Measurements from ENCODE around the gene OSBP2.
"Not testable (repeated sequence)": the region's sequence is repeated elsewhere in the genome, so short reads cannot be mapped to it uniquely, and the experiment has no call there.

The OSBP2 gene

GRCh38 chr22:30704978-30705377 is 10.3 kb downstream of the OSBP2 start:
- ATAC-seq: no peak

DNA sequence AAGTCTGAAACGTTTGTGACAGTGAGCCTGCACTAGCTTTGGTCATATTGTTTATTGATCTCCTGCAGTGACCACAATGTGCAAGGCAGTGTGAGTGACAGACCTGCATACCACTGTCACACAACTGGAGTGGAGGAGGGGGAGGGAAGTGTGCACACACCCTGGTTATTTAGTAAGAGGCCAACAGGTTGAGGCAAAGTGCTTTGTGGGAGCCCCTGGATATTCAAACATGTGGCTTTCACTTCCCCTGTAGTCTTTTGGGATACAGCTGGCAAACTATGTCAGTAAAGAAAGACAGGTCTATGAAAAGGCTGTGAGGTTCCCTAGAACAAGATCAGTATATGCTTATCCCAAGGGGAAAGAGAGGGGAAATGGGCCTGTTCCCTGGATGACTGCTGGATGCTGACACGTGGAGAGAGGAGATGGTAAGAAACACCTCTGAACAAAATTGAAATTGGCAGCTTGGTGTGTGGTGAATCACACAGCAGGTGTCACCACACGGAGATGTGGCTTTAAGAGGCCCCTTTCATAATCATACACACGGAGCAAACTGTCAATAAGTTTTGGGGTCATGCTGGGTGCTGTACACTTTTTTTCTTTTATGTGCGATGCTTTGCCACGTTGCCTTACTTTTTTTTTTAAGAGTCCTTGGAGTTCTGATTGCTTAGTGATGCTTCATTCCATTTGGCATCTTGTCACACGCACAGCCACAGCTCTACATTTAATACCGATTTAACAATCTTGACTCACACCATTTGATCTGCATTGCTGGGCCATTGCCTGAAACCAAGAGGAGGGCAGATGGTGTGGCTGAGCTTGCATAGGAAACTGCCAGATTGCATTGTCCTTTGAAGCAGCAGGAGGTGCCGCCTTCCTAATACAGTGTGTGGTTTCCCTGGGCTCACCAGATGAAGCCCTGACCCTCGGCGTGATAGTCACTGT is 11.3 kb downstream of the OSBP2 start:
- no peak for ATAC-seq

More at GRCh38 chr22:30704978-30705377, 10.3 kb downstream of the OSBP2 start:
- TF ChIP-seq ZFP30 (CRISPR knock-in tag; IDR thresholded peaks at IDR 0.05) (no peak), ARNTL (CRISPR knock-in tag; IDR thresholded peaks at IDR 0.05; ENCODE audit: borderline replicate concordance, low read depth) (no peak), OSR1 (CRISPR knock-in tag; IDR thresholded peaks at IDR 0.05) (no peak), BACH2 (CRISPR knock-in tag; IDR thresholded peaks at IDR 0.05; ENCODE audit: borderline replicate concordance) (no peak), GLIS3 (CRISPR knock-in tag; IDR thresholded peaks at IDR 0.05) (no peak)

DNA sequence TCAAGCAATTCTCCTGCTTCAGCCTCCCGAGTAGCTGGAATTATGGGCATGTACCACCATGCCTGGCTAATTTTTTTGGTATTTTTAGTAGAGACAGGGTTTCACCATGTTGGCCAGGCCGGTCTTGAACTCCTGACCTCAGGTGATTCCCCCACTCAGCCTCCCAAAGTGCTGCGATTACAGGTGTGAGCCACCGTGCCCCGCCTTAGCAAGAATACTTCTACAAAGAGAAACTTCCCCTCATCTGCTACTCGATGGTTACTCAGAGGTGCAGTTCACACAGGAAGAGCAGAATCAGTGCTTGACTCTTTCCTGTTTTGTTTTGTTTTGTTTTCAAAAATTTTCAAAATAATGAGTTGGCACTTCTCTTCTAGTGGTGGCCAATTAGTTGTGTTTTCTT is 15.3 kb downstream of the OSBP2 start:
- not testable (repeated sequence) for ATAC-seq

More for the DNA sequence above, 11.3 kb downstream of the OSBP2 start:
- no peak for TF ChIP-seq ZNF8 (CRISPR knock-in tag; IDR thresholded peaks at IDR 0.05)
- no peak for TF ChIP-seq CSRNP3 (CRISPR knock-in tag; IDR thresholded peaks at IDR 0.05)
- no peak for TF ChIP-seq PATZ1 (CRISPR knock-in tag; IDR thresholded peaks at IDR 0.05; ENCODE audit: borderline replicate concordance)
- no peak for TF ChIP-seq ZFP3 (CRISPR knock-in tag; IDR thresholded peaks at IDR 0.05)
- TF ChIP-seq CSDC2 (CRISPR knock-in tag; IDR thresholded peaks at IDR 0.05): no peak
- TF ChIP-seq OSR1 (CRISPR knock-in tag; IDR thresholded peaks at IDR 0.05): no peak
- TF ChIP-seq, protein P1, sequence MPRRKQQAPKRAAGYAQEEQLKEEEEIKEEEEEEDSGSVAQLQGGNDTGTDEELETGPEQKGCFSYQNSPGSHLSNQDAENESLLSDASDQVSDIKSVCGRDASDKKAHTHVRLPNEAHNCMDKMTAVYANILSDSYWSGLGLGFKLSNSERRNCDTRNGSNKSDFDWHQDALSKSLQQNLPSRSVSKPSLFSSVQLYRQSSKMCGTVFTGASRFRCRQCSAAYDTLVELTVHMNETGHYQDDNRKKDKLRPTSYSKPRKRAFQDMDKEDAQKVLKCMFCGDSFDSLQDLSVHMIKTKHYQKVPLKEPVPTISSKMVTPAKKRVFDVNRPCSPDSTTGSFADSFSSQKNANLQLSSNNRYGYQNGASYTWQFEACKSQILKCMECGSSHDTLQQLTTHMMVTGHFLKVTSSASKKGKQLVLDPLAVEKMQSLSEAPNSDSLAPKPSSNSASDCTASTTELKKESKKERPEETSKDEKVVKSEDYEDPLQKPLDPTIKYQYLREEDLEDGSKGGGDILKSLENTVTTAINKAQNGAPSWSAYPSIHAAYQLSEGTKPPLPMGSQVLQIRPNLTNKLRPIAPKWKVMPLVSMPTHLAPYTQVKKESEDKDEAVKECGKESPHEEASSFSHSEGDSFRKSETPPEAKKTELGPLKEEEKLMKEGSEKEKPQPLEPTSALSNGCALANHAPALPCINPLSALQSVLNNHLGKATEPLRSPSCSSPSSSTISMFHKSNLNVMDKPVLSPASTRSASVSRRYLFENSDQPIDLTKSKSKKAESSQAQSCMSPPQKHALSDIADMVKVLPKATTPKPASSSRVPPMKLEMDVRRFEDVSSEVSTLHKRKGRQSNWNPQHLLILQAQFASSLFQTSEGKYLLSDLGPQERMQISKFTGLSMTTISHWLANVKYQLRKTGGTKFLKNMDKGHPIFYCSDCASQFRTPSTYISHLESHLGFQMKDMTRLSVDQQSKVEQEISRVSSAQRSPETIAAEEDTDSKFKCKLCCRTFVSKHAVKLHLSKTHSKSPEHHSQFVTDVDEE (CRISPR knock-in tag; IDR thresholded peaks at IDR 0.05): no peak
- no peak for TF ChIP-seq PPARA (CRISPR knock-in tag; IDR thresholded peaks at IDR 0.05; ENCODE audit: borderline replicate concordance)
- no peak for TF ChIP-seq RARB (CRISPR knock-in tag; IDR thresholded peaks at IDR 0.05)
- no peak for TF ChIP-seq GLIS3 (CRISPR knock-in tag; IDR thresholded peaks at IDR 0.05)
- no peak for TF ChIP-seq ZNF70 (CRISPR knock-in tag; IDR thresholded peaks at IDR 0.05)
- TF ChIP-seq TCF4 (CRISPR knock-in tag; IDR thresholded peaks at IDR 0.05; ENCODE audit: borderline replicate concordance): no peak
- TF ChIP-seq CREB5 (CRISPR knock-in tag; IDR thresholded peaks at IDR 0.05; ENCODE audit: low read depth): no peak
- TF ChIP-seq ZFP30 (CRISPR knock-in tag; IDR thresholded peaks at IDR 0.05): no peak
- TF ChIP-seq SNAI2 (CRISPR knock-in tag; IDR thresholded peaks at IDR 0.05): no peak
- no peak for TF ChIP-seq ISL1 (CRISPR knock-in tag; IDR thresholded peaks at IDR 0.05)

DNA sequence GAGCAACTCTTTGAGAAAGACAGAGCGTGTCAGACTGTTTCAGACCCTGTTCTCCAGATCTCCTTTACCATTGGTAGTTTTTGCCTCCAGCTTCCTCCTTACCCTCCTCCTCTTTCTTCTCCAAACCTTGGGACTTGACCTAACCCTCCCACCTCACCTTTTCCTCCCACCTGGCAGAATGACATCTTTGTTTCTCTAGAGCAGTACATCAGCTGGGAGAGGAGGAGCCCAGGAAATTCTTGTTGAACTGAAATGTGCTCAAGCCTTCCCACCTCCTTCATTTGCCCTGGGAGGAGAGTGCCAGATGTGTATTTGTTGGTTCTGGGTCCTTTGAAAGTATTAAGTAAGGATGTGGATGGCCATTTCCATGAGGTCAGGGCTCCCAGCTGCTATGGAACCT is 17.4 kb downstream of the OSBP2 start:
- no peak for ATAC-seq
- TF ChIP-seq CSRNP3 (CRISPR knock-in tag; IDR thresholded peaks at IDR 0.05) (no peak), TCF4 (CRISPR knock-in tag; IDR thresholded peaks at IDR 0.05; ENCODE audit: borderline replicate concordance) (no peak), PATZ1 (CRISPR knock-in tag; IDR thresholded peaks at IDR 0.05; ENCODE audit: borderline replicate concordance) (no peak)

Data from SK-N-SH treated with all-trans-retinoic acid at 6 μM for 48 hours (cell line).